OCI-LY1 (cell line): ENCODE data around the gene KIRREL3.

Source experiments
- CTCF ChIP-seq: fragments of 200-600 bp; sonication (generic), shearing (Covaris generic); IDR thresholded peaks from 2 replicates; pipeline ENCODE4 v1.5.1; 2017; ENCODE audit warnings: mild to moderate bottlenecking, antibody characterized with exemption, low read length, moderate library complexity, mixed read lengths
- EZH2 ChIP-seq: fragments of 200-600 bp; sonication (generic), shearing (Covaris generic); IDR thresholded peaks from 2 replicates; pipeline ENCODE4 v1.8.0; 2017; ENCODE audit warnings: borderline replicate concordance, mixed run types, mild to moderate bottlenecking, antibody characterized with exemption, low read length, moderate library complexity, mixed read lengths

GRCh38 chr11:126636911-126637794 lies 363.4 kb downstream of the KIRREL3 start:
- TF ChIP-seq CTCF (no peak), EZH2 (no peak)
